NCI-H2029 (cell line): ENCODE data around the gene ERP44.
A peak's percentile ranks its signal among the peaks of the same experiment; 100 is the strongest.
"Not testable (repeated sequence)": the region's sequence is repeated elsewhere in the genome, so short reads cannot be mapped to it uniquely, and the experiment has no call there.

Experiments
- DNase-seq: peaks from one replicate; lab custom pipeline; 2025; lab: John Stamatoyannopoulos, UW

ERP44 gene

GRCh38 chr9:100067990-100068389, 30.8 kb downstream of the ERP44 start:
- not testable (repeated sequence) for DNase-seq

GRCh38 chr9:100066539-100066938, 32.3 kb downstream of the ERP44 start:
- DNase-seq = no peak

GRCh38 chr9:100064872-100065581, 33.8 kb downstream of the ERP44 start:
- no peak for DNase-seq

- DNase-seq = no peak
Observed at GRCh38 chr9:100063185-100063584, 35.6 kb downstream of the ERP44 start.

- not testable (repeated sequence) for DNase-seq
Observed at GRCh38 chr9:100062683-100063082, 36.1 kb downstream of the ERP44 start.

- no peak for DNase-seq
Observed at GRCh38 chr9:100058699-100059579, 39.9 kb downstream of the ERP44 start.

- no peak for DNase-seq
Observed at GRCh38 chr9:100057624-100058023, 41.2 kb downstream of the ERP44 start.

- no peak for DNase-seq
Observed at GRCh38 chr9:100056561-100056960, 42.2 kb downstream of the ERP44 start.

GRCh38 chr9:100052375-100052774, 46.4 kb downstream of the ERP44 start:
- no peak for DNase-seq

- DNase-seq = no peak
Observed at GRCh38 chr9:100049551-100049950, 49.2 kb downstream of the ERP44 start.

GRCh38 chr9:100038472-100038871, 60.3 kb downstream of the ERP44 start:
- DNase-seq = no peak

GRCh38 chr9:100033877-100034551, 64.8 kb downstream of the ERP44 start:
- DNase-seq = no peak

GRCh38 chr9:100030548-100030947, 68.3 kb downstream of the ERP44 start:
- no peak for DNase-seq

- DNase-seq = no peak
Observed at GRCh38 chr9:100029251-100029650, 69.5 kb downstream of the ERP44 start.

- peak; percentile 43 for DNase-seq
Observed at GRCh38 chr9:100028201-100028784, 70.5 kb downstream of the ERP44 start.

GRCh38 chr9:100027543-100027942, 71.3 kb downstream of the ERP44 start:
- DNase-seq = no peak

- no peak for DNase-seq
Observed at GRCh38 chr9:100021931-100022330, 76.9 kb downstream of the ERP44 start.

- DNase-seq = no peak
Observed at GRCh38 chr9:100020121-100020795, 78.5 kb downstream of the ERP44 start.

- DNase-seq = no peak
Observed at GRCh38 chr9:100019541-100019940, 79.3 kb downstream of the ERP44 start.

GRCh38 chr9:100014846-100015245, 84.0 kb downstream of the ERP44 start:
- no peak for DNase-seq

- no peak for DNase-seq
Observed at GRCh38 chr9:100013573-100013972, 85.2 kb downstream of the ERP44 start.

- no peak for DNase-seq
Observed at GRCh38 chr9:100012279-100012678, 86.5 kb downstream of the ERP44 start.
